Liver (tissue), 9 donors: ENCODE results near the gene ABL1. TPM values are rescaled to one million over a fixed set of nuclear protein-coding genes. Genes with fewer than 3 reads are reported as not detected.

Experiments used
- DNase-seq: peaks from one replicate; pipeline ENCODE4 v3.0.0-alpha.2; 2017; ENCODE audit warnings: low spot score
- H3K27ac ChIP-seq, 2 donors: one replicate each; pipeline ENCODE4 v1.7.0; 2013; ENCODE audit warnings: inconsistent platforms in 2 of 2, low read length in 2 of 2, control low read depth in 1 of 2, low read depth in 1 of 2, mild to moderate bottlenecking in 1 of 2
- H3K27me3 ChIP-seq, 4 donors: one replicate each; pipeline versions ENCODE4 v1.6.1 to v1.7.0; 2013; ENCODE audit warnings: low read length in 3 of 4, inconsistent platforms in 1 of 4, mild to moderate bottlenecking in 1 of 4, moderate library complexity in 1 of 4; ENCODE audit not compliant: control insufficient read depth in 4 of 4, insufficient read depth in 4 of 4
- H3K36me3 ChIP-seq, 4 donors: one replicate each; pipeline versions ENCODE4 v1.6.1 to v1.7.0; 2013; ENCODE audit warnings: low read length in 3 of 4, mild to moderate bottlenecking in 3 of 4, low read depth in 1 of 4, moderate library complexity in 1 of 4; ENCODE audit not compliant: control insufficient read depth in 4 of 4, insufficient read depth in 3 of 4
- H3K4me1 ChIP-seq, 4 donors: one replicate each; pipeline versions ENCODE4 v1.6.1 to v1.7.0; 2013; ENCODE audit warnings: low read length in 3 of 4, mild to moderate bottlenecking in 3 of 4, moderate library complexity in 1 of 4; ENCODE audit not compliant: control insufficient read depth in 4 of 4, insufficient read depth in 4 of 4
- H3K4me3 ChIP-seq, 3 donors: one replicate each; pipeline versions ENCODE4 v1.6.1 to v1.7.0; 2013; ENCODE audit warnings: low read length in 3 of 3, control low read depth in 1 of 3, low read depth in 1 of 3, mild to moderate bottlenecking in 1 of 3
- H3K9ac ChIP-seq, 2 donors: one replicate each; pipeline ENCODE4 v1.7.0; 2013; ENCODE audit warnings: low read length in 2 of 2, mild to moderate bottlenecking in 2 of 2, moderate library complexity in 2 of 2, control low read depth in 1 of 2, low read depth in 1 of 2
- H3K9me3 ChIP-seq, 4 donors: one replicate each; pipeline versions ENCODE4 v1.6.1 to v1.7.0; 2013; ENCODE audit warnings: low read length in 3 of 4; ENCODE audit not compliant: control insufficient read depth in 4 of 4
- ATF3 ChIP-seq: IDR thresholded peaks from 2 replicates; pipeline ENCODE4 v1.6.1; 2016; ENCODE audit warnings: antibody characterized with exemption
- EGR1 ChIP-seq, 2 donors: IDR thresholded peaks; 2 replicates each; pipeline ENCODE4 v1.6.1; 2016 to 2018; ENCODE audit warnings: antibody characterized with exemption in 2 of 2, low read depth in 2 of 2
- FOXA1 ChIP-seq: IDR thresholded peaks from 2 replicates; pipeline ENCODE4 v1.6.1; 2016; ENCODE audit warnings: antibody characterized with exemption
- FOXA2 ChIP-seq: IDR thresholded peaks from 2 replicates; pipeline ENCODE4 v1.6.1; 2016; ENCODE audit warnings: antibody characterized with exemption
- GABPA ChIP-seq, 2 donors: IDR thresholded peaks in 1 of 2; conservative IDR thresholded peaks in 1 of 2; 2 replicates each; pipeline ENCODE4 v1.6.1; 2016; ENCODE audit warnings: antibody characterized with exemption in 2 of 2, mild to moderate bottlenecking in 1 of 2, moderate library complexity in 1 of 2
- HNF4A ChIP-seq, 2 donors: conservative IDR thresholded peaks; 2 replicates each; pipeline ENCODE4 v1.6.1; 2016; ENCODE audit warnings: antibody characterized with exemption in 2 of 2, mild to moderate bottlenecking in 2 of 2
- HNF4G ChIP-seq: IDR thresholded peaks from 2 replicates; pipeline ENCODE4 v1.6.1; 2016; ENCODE audit warnings: antibody characterized with exemption
- JUND ChIP-seq, 2 donors: IDR thresholded peaks; 2 replicates each; pipeline ENCODE4 v1.6.1; 2016; ENCODE audit warnings: antibody characterized with exemption in 2 of 2
- NR2F2 ChIP-seq: IDR thresholded peaks from 2 replicates; pipeline ENCODE4 v1.6.1; 2016; ENCODE audit warnings: antibody characterized with exemption
- RAD21 ChIP-seq, 2 donors: IDR thresholded peaks; 2 replicates each; pipeline ENCODE4 v1.6.1; 2016; ENCODE audit warnings: antibody characterized with exemption in 2 of 2, mild to moderate bottlenecking in 2 of 2
- RXRA ChIP-seq, 2 donors: IDR thresholded peaks; 2 replicates each; pipeline ENCODE4 v1.6.1; 2017 to 2018; ENCODE audit warnings: antibody characterized with exemption in 2 of 2, mild to moderate bottlenecking in 1 of 2
- SP1 ChIP-seq: IDR thresholded peaks from 2 replicates; pipeline ENCODE4 v1.6.1; 2018; ENCODE audit warnings: antibody characterized with exemption, mild to moderate bottlenecking
- TAF1 ChIP-seq: conservative IDR thresholded peaks from 2 replicates; pipeline ENCODE4 v1.6.1; 2016; ENCODE audit warnings: antibody characterized with exemption, mild to moderate bottlenecking
- YY1 ChIP-seq: IDR thresholded peaks from 2 replicates; pipeline ENCODE4 v1.6.1; 2016; ENCODE audit warnings: antibody characterized with exemption, mild to moderate bottlenecking
- ZBTB33 ChIP-seq: IDR thresholded peaks from 2 replicates; pipeline ENCODE4 v1.6.1; 2016; ENCODE audit warnings: antibody characterized with exemption
- WGBS: extraction: QIAGEN DNeasy Blood & Tissue Kit; methylation state at CpG from one replicate; pipeline ENCODE4 v1.1.7; 2013; 5-methylcytosine and 5-hydroxymethylcytosine counted together
- polyA plus RNA-seq, 2 donors: library from polyadenylated mRNA; stranded (reverse) in 1 of 2; unstranded in 1 of 2; fragments of 200-250 nt in 1 of 2; fragments of >200 nt in 1 of 2; fragmentation: Nextera tagmentation in 1 of 2; extraction: Ambion mirVana in 1 of 2; gene quantifications; one replicate each; pipeline versions ENCODE4 v1.2.1 to v1.2.3, GENCODE V29; 2013 to 2015
- total RNA-seq, 2 donors: library from RNA; depleted of rRNA; stranded (reverse); fragments of >200 nt; gene quantifications; one replicate each; pipeline ENCODE4 v1.2.3, GENCODE V29; 2014
- TF ChIP-seq, protein P1 (sequence below): fragments of 150-350 bp; IDR thresholded peaks from 2 replicates; pipeline ENCODE4 v1.5.1; 2017; ENCODE audit warnings: improper control_type of control experiment, low read depth, low read length; ENCODE audit not compliant: missing input control
- TF ChIP-seq, protein P2 (sequence below): IDR thresholded peaks from 2 replicates; pipeline ENCODE4 v1.6.1; 2016; ENCODE audit warnings: antibody characterized with exemption
- TF ChIP-seq, protein P3 (sequence below): IDR thresholded peaks from 2 replicates; pipeline ENCODE4 v1.6.1; 2016; ENCODE audit warnings: antibody characterized with exemption, mild to moderate bottlenecking
- donor health status: healthy.
- donor health status: healthy.
- donor health status: healthy.
- donor health status: healthy.
- donor health status: healthy.

The ABL1 gene
- total and polyA plus RNA-seq, 4 donors: 4.2 to 14.2 (median 10.9) TPM

DNA sequence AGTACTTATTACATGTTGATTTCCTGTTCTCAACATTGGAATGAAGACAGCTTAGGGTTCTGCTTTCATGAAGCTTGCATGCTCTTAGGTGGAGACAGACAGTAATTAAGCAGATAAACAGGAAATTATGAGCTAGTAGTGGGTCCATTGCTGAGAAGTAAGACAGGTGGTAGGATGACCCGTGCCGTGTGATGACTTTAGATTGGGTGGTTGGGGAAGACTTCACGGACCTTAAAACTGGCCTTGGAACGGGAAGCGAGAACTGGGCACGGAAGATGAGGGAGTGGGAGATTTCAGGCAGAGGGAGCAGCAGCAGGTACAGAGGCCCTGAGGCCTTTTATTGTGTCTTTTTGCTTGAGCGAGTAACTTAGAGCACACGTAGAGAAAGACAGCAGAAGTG, 27.2 kb downstream of the ABL1 start:
- TF ChIP-seq, protein P1, sequence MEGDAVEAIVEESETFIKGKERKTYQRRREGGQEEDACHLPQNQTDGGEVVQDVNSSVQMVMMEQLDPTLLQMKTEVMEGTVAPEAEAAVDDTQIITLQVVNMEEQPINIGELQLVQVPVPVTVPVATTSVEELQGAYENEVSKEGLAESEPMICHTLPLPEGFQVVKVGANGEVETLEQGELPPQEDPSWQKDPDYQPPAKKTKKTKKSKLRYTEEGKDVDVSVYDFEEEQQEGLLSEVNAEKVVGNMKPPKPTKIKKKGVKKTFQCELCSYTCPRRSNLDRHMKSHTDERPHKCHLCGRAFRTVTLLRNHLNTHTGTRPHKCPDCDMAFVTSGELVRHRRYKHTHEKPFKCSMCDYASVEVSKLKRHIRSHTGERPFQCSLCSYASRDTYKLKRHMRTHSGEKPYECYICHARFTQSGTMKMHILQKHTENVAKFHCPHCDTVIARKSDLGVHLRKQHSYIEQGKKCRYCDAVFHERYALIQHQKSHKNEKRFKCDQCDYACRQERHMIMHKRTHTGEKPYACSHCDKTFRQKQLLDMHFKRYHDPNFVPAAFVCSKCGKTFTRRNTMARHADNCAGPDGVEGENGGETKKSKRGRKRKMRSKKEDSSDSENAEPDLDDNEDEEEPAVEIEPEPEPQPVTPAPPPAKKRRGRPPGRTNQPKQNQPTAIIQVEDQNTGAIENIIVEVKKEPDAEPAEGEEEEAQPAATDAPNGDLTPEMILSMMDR: no peak
- TF ChIP-seq ZBTB33 (no peak), GABPA (IDR thresholded peaks at IDR 0.05 in 1 of 2, conservative IDR thresholded peaks at IDR 0.05 in 1 of 2) (no peak), EGR1 (IDR thresholded peaks at IDR 0.05; ENCODE audit: low read depth in 2 of 2) (no peak), HNF4G (no peak), RXRA (IDR thresholded peaks at IDR 0.05) (no peak), NR2F2 (no peak), YY1 (no peak), JUND (IDR thresholded peaks at IDR 0.05) (no peak), FOXA1 (no peak), ATF3 (no peak), RAD21 (IDR thresholded peaks at IDR 0.05) (no peak), HNF4A (conservative IDR thresholded peaks at IDR 0.05) (no peak), FOXA2 (no peak), SP1 (no peak), TAF1 (no peak)
- TF ChIP-seq, protein P2, sequence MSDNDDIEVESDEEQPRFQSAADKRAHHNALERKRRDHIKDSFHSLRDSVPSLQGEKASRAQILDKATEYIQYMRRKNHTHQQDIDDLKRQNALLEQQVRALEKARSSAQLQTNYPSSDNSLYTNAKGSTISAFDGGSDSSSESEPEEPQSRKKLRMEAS: no peak
- TF ChIP-seq, protein P3, sequence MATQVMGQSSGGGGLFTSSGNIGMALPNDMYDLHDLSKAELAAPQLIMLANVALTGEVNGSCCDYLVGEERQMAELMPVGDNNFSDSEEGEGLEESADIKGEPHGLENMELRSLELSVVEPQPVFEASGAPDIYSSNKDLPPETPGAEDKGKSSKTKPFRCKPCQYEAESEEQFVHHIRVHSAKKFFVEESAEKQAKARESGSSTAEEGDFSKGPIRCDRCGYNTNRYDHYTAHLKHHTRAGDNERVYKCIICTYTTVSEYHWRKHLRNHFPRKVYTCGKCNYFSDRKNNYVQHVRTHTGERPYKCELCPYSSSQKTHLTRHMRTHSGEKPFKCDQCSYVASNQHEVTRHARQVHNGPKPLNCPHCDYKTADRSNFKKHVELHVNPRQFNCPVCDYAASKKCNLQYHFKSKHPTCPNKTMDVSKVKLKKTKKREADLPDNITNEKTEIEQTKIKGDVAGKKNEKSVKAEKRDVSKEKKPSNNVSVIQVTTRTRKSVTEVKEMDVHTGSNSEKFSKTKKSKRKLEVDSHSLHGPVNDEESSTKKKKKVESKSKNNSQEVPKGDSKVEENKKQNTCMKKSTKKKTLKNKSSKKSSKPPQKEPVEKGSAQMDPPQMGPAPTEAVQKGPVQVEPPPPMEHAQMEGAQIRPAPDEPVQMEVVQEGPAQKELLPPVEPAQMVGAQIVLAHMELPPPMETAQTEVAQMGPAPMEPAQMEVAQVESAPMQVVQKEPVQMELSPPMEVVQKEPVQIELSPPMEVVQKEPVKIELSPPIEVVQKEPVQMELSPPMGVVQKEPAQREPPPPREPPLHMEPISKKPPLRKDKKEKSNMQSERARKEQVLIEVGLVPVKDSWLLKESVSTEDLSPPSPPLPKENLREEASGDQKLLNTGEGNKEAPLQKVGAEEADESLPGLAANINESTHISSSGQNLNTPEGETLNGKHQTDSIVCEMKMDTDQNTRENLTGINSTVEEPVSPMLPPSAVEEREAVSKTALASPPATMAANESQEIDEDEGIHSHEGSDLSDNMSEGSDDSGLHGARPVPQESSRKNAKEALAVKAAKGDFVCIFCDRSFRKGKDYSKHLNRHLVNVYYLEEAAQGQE: no peak
- no peaks in the 10 kb centered on the region for H3K9me3 ChIP-seq
- no peak for DNase-seq
- H3K36me3 ChIP-seq: peaks cover 1 to 10% (median 3%) of the 10 kb centered on the region in 4 donors
- H3K4me1 ChIP-seq: peaks cover 0 to 5% (median 0%) of the 10 kb centered on the region in 4 donors
- no peak overlapping the region for H3K27ac ChIP-seq
- no peak overlapping the region for H3K4me3 ChIP-seq
- H3K27me3 ChIP-seq: no peaks in the 10 kb centered on the region
- H3K9ac ChIP-seq: no peak overlapping the region
- 94% methylated on average over 8 of the region's 8 CpGs for WGBS
